RPMI7951 (cell line): ENCODE results near the gene GRHL1. TPM values are rescaled to one million over a fixed set of nuclear protein-coding genes. Genes with fewer than 3 reads are reported as not detected.
A peak's percentile ranks its signal among the peaks of the same experiment; 100 is the strongest.
"Not testable (repeated sequence)": the region's sequence is repeated elsewhere in the genome, so short reads cannot be mapped to it uniquely, and the experiment has no call there.

ENCODE experiments used
- DNase-seq: peaks from one replicate; pipeline ENCODE4 v3.0.0-alpha.2; 2012; ENCODE audit warnings: low read depth
- total RNA-seq: library from RNA; depleted of rRNA; stranded (reverse); fragments of >200 nt; shearing (Covaris generic); gene quantifications from 2 replicates; pipeline ENCODE4 v1.2.3, GENCODE V29; 2014

The GRHL1 gene
- total RNA-seq, 1 experiment from 2014 or later: 0.36 TPM

- DNase-seq: no peak
These were observed 75.6 kb downstream of the GRHL1 start for GRCh38 chr2:10026940-10027569.

DNA sequence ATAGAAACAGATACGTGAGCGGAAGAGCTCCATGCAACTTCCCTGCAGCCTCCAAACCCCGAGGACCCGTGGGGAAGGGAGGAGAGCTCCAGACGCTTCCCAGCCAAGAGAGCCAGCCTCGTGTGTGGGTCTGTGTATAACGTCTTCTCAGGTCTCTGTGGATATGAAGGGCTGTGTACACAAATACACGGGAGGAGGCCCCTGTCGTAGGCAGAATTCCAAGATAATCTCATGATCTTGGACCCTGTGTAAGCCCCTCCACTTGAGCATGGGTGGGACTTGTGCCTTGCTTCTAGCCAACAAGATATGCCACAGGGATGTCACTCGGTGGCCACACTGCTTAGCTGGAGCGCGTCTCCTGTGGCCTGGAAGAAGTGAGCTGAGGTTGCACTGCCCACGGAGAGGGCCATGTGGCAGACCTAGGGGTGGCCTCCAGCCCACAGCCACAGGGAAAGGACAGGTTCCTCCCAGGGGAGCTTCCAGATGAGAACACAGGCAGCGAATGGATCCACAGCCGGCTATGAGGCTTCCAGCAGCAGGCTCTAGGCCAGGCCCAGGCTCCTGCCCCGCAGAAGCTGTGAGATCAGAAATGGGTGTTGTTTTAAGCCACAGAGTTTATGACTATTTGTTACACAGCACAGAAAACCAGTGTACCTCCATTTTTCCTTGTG lies 76.3 kb downstream of the GRHL1 start:
- no peak for DNase-seq

GRCh38 chr2:10028407-10028987 lies 77.0 kb downstream of the GRHL1 start:
- no peak for DNase-seq

DNA sequence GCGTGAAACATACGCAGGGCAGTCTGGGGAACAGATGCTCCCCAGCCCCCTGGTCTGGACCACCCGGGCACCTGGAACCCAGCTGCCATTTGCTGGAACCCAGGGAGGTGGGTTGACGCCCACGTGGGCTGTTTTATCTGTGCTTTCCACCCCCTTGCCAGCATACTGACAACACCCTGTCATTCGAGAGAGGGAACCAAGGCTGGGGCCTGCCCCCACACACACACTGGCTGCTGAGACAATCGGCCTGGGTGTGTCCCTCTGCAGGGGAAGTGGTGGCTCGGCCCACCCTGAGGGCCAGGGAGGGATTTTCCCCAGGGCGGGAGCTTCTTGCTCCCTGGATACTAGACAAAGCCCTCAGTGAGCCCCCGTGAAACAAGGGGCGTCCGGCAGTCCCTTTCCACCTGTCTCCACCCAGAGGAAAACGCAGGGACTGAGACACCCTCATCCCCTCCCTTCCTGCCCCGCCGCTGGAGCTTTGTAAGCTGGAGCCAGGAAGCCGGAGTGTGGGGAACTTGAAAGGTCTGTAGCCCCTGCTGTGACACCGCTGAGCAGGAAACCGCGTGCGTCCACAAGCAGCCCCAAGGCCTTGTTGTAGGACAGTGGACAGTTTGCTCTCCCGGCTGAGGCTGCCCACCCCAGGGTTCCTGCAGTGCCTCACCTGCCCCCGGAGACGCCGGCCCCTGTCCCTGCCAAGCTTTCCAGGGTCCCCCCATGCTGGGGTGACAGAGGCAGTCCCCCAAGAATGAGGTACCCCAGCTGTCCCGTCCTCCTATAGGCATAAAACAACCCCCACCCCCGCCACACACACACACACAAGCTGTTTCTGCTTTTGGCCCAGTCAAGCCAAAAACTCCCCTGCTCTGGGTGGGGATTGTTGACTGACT lies 77.7 kb downstream of the GRHL1 start:
- peak; percentile 21 for DNase-seq

- no peak for DNase-seq
These were observed 78.4 kb downstream of the GRHL1 start for GRCh38 chr2:10029875-10030223.

DNA sequence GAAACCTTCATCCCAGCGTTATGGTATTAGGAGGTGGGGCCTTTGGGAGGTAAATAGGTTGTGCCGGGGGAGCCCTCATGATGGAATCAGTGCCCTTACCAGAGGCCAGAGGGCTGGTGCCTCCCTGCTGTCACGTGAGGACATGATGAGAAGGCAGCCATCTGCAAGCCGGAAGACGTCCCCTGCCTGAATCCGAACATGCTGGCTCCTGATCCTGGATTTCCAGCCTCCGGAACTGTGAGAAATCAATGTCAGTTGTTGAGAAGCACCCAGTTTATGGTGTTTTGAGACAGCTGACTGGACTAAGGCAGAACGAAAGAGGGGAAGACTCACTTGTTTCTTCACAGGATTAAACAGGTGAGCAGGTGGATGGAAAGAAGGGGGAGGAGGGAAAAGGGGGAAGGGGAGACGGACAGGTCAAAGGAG lies 78.8 kb downstream of the GRHL1 start:
- no peak for DNase-seq

DNA sequence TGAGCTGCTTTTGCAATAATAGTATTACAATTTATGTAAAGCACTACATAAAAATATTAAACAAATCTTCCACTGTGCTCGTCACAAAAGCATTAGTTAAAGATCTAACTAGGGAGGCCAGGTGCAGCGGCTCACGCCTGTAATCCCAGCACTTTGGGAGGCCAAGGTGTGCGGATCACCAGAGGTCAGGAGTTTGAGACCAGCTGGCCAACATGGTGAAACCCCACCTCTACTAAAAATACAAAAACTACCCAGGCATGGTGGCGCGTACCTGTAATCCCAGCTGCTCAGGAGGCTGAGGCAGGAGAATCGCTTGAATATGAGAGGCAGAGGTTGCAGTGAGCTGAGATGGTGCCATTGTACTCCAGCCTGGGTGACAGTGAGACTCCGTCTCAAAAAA lies 79.3 kb downstream of the GRHL1 start:
- DNase-seq: not testable (repeated sequence)

- DNase-seq: no peak
These were observed 80.6 kb downstream of the GRHL1 start for GRCh38 chr2:10031886-10032745.

DNA sequence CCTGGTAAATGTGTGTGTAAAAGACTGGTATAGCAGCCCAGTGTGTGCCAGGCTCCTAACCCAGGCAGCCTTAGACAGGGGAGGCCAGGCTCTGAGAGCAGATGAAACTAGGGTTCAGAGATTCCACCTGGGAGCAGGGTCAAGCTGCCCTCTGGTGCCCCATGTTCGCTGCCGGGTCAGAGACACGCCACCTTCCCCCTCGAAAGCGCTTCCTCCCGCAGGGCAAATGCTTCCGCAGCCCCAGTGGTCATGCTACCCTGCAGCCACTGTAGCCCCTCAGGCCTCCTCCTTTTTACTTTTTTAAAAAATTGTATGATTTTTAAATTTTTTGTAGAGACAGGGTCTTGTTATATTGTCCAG lies 81.2 kb downstream of the GRHL1 start:
- DNase-seq: no peak

GRCh38 chr2:10033251-10034006 lies 81.9 kb downstream of the GRHL1 start:
- no peak for DNase-seq

DNA sequence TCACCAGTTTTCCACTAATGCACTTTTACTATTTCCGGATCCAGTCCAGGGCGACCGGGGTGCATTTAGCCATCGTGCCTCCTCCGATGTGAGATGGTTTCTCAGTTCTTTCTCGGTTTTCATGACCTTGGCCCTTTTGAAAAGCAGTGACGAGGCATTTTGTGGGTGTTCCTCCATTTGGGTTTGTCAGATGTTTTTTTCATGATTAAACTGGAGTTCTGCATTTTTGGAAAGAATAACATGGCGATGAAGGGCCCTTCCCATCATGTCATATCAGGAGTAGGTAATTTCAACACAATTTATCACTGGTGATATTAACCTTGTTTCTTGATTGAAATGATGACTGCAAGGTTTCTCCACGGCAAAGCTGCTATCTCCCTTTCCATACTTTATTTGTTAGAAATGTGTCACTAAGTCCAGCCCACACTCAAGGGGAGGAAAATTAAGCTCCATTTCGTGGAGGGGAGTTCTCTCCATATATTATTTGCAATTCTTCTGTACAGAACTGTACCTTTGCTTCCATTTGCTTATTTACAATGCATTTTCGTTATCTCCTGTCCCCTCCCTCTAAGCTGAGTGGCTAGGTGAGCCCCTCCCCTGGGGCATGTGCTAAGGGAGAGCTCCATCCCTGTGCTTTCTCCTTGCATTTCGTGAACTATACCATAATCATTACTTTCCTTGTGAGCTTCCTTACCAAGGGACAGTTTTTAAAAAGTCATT lies 83.0 kb downstream of the GRHL1 start:
- DNase-seq: no peak

DNA sequence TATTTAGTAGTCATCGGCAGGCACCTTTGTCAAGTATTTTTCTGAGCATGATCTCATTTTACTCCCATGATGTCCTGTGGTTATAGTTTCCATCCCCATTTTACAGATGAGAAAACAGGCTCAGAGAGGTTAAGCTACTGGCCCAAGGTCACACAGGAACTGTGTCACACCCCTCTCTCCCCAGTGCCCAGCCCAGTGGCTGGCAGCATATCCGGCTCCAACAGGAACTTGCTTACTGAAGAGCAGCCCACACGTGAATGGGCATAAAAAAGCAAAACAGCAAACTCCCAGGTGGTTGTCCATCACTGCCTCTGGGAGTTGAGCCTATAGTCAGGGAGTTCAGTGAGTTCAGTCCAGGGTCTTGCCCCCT lies 83.5 kb downstream of the GRHL1 start:
- DNase-seq: no peak

GRCh38 chr2:10035633-10036032 lies 84.1 kb downstream of the GRHL1 start:
- DNase-seq: no peak

DNA sequence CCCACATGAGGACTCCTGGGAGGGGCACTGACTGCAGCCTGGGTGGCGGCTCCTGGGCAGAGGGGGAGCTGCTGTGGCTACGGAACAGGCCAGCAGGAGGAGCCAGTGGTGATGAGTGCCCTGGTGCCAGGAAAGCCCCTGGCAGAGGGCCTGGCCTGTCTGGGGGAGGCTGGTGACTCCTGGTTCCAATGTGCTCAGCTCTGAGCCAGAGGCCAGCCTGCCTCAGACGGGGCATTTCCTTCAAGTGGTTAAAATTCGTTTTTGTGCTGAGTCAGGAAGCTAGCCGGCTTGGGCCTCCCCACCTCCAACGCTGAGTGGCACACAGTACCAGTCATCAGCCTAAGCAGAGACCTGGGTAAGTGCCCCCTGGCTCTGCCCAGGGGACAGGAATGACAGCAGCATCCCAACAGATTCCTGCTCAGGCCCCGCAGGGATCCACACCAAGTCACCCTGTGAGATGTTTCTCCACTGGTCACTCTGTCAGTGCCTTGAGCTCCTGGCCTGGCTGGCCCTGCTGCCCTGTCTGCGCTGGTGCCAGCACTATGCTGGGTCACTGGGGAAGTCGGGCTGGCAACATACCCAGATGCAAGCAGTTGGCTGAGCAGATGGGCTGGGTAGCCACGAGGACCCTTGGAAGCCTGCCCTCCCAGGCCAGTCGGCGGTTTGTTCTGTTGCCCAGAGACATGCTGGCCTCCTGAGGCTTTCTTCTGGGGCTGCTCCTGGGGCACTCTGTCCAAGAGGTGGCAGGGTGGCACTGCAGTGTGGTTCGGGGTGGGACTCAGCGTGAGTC lies 84.8 kb downstream of the GRHL1 start:
- DNase-seq: peak; percentile 80

- no peak for DNase-seq
These were observed 86.6 kb downstream of the GRHL1 start for GRCh38 chr2:10038123-10038522.

DNA sequence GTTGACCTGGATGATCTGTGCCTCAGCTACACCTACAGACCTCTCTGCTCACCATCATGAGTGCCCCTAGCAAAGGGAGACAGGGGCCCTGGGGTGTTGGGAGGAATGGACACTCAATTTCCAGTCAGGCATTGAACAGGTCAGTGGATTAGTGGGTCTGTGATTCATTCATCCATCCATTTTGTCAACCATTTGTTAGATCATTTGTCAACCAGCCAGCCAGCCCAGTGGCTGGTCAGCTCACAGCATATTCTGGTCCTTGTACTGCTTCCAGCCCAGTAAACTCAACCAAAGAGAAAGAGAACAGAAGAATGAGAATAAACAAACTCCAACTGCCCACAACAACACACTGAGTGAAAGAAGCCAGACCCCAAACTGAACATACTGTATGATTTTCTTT lies 87.2 kb downstream of the GRHL1 start:
- no peak for DNase-seq

DNA sequence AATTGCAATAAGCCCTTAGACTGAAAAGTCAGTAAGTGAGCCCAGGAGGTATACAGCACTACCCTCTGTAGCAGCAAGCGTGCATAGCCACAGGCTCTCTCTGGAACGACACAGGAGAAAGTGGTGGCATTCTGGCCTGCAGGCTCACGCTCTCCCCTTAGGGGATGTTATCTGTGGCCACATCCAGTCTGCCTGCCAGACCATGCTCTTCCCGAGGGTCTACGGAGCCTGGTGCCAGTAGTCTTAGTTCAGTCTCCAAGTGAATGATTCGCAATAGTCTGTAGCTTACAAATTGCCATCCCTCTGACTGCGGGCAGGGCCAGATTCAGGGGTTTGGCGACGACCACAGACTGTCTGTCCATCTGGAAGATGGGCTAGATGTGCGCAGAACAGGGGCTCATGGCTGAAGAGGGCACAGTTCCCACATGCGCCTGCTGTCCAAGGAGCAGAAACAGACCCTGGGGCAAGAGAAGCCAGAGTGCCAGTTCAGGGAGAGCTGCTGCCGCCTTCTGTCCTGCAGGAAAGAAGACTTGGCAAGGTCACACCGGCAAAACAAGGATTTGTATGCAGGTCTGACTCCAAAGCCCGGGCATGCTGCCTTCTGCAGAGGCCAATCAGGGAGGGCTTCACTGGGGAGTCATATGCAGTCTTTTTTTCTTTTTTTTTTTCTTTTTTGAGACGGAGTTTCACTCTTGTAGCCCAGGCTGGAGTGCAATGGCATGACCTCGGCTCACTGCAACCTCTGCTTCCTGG lies 88.3 kb downstream of the GRHL1 start:
- peak; percentile 26 for DNase-seq

GRCh38 chr2:10041711-10042110 lies 90.2 kb downstream of the GRHL1 start:
- no peak for DNase-seq
